Epithelial cell of prostate (primary cell): ENCODE data around the gene CFAP74.
"Not testable (repeated sequence)": the region's sequence is repeated elsewhere in the genome, so short reads cannot be mapped to it uniquely, and the experiment has no call there.

Experiments used
- DNase-seq: peaks from one replicate; pipeline ENCODE4 v3.0.0-alpha.2; 2011; ENCODE audit warnings: low read depth, low spot score
- H3K27ac ChIP-seq: fragments of 450-650 bp; 2 replicates; pipeline ENCODE4 v1.5.1; 2017; ENCODE audit warnings: mild to moderate bottlenecking

The CFAP74 gene

GRCh38 chr1:1938613-1939295 lies 64.8 kb downstream of the CFAP74 start:
- no peak for DNase-seq
- H3K27ac ChIP-seq = no peak overlapping the region

- DNase-seq = no peak
These were observed 65.4 kb downstream of the CFAP74 start for GRCh38 chr1:1938276-1938573.

DNA sequence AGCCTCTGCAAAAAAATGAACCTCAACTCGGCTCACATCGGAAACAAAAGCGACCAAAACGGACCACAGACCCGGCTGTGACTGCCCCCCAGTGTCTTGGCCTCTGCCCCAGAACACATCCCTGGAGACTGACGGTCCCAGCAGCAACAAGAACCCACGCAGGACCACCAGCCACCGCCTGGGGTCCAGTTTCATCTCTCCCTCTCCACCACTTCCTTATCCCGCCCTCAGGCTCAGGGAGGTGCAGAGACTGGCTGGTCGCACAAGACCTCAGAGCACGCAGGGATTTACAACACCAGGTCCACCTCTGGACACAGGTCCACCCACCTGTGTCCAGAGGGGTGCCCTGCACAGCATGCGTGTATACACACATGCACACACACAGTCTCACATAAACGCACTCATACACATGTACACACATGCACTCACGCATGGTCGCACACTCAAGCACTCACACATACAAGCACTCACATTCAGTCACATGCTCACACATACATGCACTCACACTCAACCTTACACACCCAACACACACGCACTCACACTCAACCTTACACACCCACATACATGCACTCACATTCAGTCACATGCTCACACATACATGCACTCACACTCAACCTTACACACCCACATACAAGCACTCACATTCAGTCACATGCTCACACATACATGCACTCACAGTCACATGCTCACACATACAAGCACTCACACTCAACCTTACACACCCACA lies 65.9 kb downstream of the CFAP74 start:
- no peak overlapping the region for H3K27ac ChIP-seq
- no peak for DNase-seq

More at GRCh38 chr1:1938276-1938573, 65.4 kb downstream of the CFAP74 start:
- no peak overlapping the region for H3K27ac ChIP-seq

DNA sequence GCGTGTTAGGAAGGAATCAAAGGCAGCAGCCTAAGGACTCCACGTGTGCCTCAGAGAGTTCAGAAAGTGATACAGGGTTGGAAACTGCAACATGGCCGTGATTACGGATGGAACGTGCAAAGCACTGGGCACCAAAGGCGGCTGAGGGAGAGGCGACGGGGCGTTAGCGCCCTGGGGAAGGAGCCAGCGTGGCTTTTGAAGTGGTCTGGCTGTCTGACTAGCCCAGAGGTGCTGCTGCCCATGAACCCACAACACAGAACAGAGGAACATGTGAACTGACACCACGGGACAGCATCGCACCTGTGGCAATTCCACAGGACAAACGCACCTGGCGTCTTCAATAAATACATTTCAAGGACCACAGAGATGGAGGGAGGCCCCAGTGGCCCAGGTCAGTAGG lies 66.5 kb downstream of the CFAP74 start:
- DNase-seq = no peak
- H3K27ac ChIP-seq = no peak overlapping the region

DNA sequence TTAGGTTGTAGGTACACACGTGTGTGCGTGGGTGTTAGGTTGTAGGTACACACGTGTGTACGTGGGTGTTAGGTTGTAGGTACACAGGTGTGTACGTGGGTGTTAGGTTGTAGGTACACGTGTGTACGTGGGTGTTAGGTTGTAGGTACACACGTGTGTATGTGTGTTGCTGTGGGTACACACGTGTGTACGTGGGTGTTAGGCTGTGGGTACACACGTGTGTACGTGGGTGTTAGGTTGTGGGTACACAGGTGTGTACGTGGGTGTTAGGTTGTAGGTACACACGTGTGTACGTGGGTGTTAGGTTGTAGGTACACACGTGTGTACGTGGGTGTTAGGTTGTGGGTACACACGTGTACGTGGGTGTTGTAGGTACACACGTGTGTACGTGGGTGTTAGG lies 68.7 kb downstream of the CFAP74 start:
- DNase-seq, H3K27ac ChIP-seq: not testable (repeated sequence)

DNA sequence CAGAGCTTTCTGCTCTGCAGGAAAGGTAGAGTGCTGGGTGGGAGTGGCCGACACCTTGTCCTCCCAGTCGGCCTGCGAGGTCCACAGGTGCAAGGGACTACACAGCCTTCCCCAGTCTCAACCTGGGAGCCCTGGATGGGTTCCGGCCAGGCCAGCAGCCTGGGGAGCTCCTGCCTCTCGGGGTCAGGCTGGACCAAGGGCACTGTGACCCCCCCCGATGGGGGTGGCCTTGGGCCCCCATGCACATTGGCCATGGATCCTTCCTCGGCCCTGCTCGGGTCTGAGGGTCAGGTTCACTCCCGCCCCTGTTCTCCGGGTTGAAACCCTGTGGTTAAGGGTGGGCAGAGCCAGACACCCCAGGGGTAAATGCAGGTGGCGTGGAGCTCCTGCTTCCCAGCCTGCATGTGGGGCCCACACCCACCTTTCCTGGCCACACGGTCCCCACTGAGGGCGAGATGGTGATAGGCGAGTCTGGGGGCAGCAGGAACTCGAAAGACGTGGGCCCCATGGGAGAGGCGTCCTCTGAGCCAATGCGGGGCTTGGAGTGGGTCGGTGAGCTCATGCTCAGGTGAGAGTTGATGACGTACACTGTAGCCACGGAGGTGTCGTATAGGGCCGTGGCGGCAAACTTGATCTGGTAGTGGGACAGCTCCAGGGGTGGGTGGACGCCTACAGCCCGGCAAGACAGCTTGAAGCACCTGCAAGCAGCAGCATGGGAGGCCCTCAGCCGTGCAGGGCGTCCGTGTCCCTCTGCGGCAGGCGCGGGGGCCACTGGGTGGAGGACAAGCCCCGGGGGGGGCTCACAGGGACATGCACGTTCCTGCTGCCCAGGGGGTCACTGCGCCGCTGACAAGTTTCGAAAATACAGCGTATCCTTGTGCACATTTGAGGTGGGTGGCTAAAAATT lies 73.7 kb downstream of the CFAP74 start:
- DNase-seq = no peak
- H3K27ac ChIP-seq = no peak overlapping the region

GRCh38 chr1:1929102-1929638 lies 74.4 kb downstream of the CFAP74 start:
- no peak overlapping the region for H3K27ac ChIP-seq
- DNase-seq = no peak

- no peak overlapping the region for H3K27ac ChIP-seq
- DNase-seq = no peak
These were observed 75.1 kb downstream of the CFAP74 start for GRCh38 chr1:1928231-1929101.

DNA sequence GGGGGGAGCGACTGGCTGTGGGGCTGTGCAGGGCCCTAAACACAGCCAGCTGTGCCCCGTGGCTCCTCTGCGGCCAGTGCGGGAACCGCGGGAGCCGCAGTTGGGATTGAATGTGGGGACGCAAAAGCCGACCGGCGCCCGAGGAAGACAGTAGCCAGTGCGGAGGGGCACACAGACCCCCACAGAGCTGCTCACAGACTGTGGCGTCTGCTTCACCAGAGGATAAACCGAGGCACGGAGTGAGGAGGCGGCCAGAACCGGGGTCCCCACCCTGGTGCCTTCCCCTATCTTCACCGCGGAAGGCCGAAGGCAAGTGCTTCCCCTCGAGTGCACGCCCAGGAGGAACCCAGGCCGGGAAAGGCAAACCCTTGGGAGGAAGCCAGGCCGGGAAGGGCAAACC lies 75.8 kb downstream of the CFAP74 start:
- H3K27ac ChIP-seq = no peak overlapping the region
- DNase-seq = no peak

GRCh38 chr1:1926886-1927660 lies 76.5 kb downstream of the CFAP74 start:
- DNase-seq = no peak
- H3K27ac ChIP-seq = no peak overlapping the region

DNA sequence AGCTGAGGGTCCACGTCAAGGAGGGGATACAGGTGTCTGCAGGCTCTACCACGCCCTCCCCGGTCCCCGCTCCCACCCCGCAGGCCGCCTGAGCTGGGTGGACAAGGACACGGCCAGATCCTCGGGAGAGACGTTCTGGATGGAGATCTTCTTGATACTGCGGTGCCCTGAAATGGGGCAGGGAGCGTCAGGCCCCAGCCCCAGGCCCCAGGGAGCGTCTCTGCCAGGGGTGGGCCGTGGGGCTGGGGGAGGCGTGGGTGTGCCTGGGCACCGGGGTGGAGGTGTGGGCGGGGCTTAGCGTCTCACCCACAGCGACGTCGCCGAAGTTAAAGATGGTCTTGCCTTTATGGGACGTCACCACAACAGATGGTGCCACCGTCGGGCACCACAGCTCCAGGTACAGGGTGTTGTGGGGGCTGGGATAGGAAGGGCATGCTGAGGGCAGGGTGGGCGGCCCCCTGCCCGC lies 77.2 kb downstream of the CFAP74 start:
- DNase-seq = no peak
- H3K27ac ChIP-seq = no peak overlapping the region

GRCh38 chr1:1925437-1926345 lies 77.9 kb downstream of the CFAP74 start:
- no peak overlapping the region for H3K27ac ChIP-seq

GRCh38 chr1:1924849-1925248 lies 78.7 kb downstream of the CFAP74 start:
- DNase-seq = no peak

More at GRCh38 chr1:1925437-1926345, 77.9 kb downstream of the CFAP74 start:
- no peak for DNase-seq

GRCh38 chr1:1924386-1924785 lies 79.2 kb downstream of the CFAP74 start:
- no peak for DNase-seq
- no peak overlapping the region for H3K27ac ChIP-seq

More at GRCh38 chr1:1924849-1925248, 78.7 kb downstream of the CFAP74 start:
- H3K27ac ChIP-seq = no peak overlapping the region

DNA sequence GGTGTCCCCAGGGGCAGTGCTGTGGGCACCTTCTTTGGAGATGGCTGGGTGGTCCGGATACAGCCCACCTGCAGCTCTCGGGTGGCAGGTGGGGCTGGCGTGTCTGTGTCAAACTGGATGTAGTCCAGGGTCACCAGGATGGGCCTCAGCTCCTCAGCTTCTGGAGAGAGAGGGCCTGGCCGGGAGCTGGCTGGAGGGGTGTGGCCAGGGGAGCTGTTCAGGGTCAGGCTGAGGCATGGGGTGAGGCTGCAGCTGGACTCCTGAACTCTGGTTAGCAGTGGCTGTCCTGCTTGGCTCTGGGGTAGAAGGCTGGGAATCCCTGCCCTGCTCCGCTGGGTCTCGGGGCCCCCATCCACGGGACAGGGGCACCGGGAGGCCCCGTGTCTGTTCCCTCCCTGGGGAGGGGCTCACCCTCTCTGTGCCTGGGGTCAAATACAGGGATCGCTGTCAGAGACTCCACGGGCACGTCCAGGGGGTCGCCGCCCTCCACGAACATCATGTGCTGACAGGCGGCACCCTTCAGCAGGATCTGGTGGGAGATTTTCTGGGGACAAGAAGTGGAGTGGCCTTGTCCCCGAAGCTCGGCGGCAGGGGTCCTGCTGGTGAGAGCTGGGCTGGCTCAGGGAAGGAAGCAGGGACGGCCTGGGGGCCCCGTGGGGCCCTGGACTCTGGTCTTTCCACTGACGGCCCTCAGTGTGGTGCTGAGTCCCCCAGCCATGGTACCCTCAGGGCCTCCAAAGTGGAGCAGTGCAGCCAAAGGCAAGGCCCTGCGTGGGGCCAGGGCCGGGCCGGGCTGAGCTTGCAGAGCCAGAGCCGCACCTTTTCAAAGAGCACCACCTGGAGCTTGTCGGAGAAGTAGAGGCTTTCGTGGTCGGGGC lies 80.4 kb downstream of the CFAP74 start:
- H3K27ac ChIP-seq = no peak overlapping the region
- DNase-seq = no peak

GRCh38 chr1:1922702-1922955 lies 81.0 kb downstream of the CFAP74 start:
- H3K27ac ChIP-seq = no peak overlapping the region
- no peak for DNase-seq
